ENCODE data around the gene PRKD2.

PRKD2 gene

DNA sequence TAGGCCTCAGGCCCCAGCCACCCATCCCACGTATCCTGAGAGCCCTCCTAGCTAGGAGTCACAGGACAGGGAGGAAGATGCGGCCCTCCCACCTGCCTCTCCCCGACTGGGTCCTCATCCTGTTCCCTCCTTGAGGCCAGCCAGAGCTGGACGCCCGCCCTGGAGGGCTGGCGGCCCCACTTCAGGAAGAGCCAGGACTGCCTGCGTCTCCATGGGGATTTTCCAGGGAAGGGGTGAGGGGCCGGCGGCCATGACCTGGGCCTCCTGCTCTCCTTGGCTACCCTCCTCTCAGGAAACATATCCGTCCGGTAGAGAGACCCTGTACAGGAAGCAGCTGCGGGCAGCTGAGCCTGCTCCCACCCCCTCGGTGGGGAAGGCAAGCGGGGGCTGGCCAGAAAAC lies 11.3 kb upstream of the PRKD2 start:
- no peak for DNase-seq
- intact Hi-C loops (cut with DNase I): loop anchor here (5.0 kb wide), 1 partner anchor 116 kb away; no protein-coding TSS in a partner anchor

DNA sequence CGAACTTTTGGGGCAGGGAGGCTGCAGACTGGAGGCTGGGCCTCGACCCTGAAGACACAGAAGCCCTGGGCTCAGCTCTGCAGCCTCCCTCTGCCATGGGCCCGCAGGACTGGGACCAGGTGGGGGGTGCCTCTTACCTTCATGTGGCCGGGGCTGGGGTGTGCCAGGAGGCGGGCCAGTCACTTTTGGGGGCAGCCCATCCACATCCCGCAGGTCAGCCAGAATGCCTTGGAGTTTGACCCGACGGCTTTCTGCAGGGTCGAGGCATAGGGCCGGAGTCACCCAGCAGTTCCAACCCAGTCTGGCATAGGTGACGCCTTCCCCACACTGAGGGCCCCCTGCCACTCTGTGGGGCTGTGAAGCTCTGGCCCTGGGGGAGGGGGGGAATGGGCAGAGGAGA lies 10.8 kb upstream of the PRKD2 start:
- intact Hi-C loops (cut with DNase I): loop anchor here (5.0 kb wide), 1 partner anchor 115 kb away; no protein-coding TSS in a partner anchor
- peak in 1 of 42 donors; percentile 3 for DNase-seq

DNA sequence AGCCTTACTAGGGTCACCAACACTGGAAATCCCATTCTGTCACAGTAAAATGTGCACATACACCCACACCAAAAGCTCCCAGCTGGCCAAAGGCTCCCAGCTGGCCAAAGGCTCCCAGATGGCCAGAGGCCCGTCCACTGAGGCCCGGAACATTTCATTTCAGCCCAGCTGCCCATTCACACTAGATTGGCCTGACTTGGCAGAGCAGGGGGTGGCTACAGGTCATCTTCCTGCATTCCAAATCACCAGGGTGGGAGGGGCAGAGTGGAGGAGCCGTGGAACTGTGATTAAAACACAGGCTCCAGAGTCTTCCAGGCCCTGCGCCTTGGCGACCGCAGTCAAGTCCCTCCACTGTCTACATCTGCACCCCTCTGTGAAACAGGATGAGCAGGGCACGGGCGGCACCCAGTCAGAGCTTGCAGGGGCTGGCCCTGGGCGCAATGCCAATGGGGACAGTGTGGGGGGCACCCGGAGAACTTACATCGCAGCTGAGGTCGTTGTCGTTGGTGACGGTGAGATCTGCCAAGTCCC lies 10.1 kb upstream of the PRKD2 start:
- DNase-seq: peak in 7 of 42 donors; percentile 3 to 63 (median 48)
- intact Hi-C loops (cut with DNase I): loop anchor here (5.0 kb wide), 1 partner anchor 115 kb away; no protein-coding TSS in a partner anchor

DNA sequence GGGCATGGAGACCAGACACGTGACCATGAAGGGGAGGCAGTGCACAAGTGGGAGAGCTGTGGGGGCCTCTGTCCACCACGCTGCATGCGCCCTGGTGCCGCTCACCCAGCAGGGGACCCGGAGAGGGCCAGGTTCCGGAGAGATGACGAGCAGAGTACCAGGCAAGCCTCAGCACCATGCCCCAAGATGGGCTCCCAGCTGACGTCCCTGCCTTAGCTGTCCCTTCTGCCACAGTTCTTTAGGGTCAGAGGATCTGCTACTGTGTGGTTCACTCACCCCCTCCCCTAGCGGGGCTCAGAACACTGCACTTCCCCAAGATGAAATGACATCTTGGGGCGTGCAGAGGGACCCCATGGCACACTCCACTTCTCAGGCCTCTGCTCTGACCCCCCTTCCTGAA lies 9.6 kb upstream of the PRKD2 start:
- no peak for DNase-seq
- intact Hi-C loops (cut with DNase I): loop anchor here (5.0 kb wide), 1 partner anchor 114 kb away; no protein-coding TSS in a partner anchor

DNA sequence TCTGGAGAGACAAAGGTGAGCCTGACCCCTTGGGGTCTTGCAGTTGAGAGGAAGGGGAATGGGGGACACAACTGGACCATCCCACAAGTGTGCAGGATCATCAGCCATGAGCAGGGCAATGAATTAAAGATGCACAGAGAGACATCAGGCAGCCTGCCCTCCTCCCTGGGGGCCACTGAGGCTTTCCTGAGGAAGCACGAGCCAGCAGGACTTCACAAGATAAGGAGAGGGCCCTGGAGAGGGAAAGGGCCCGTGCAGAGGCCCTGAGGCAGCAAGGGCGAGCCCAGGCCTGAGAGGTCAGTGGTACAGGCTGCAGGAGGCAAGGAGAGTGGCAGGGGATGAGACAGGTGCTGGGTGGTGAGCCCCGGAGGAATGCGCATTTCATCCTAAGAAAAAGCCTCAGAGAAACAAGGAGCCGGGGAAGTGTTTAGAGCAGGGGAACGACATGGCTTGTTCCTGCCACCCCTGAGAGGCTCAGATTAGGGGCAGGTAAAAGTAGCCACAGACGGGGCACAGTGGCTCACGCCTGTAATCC lies 9.0 kb upstream of the PRKD2 start:
- intact Hi-C loops (cut with DNase I): loop anchor here (5.0 kb wide), 1 partner anchor 114 kb away; no protein-coding TSS in a partner anchor
- no peak for DNase-seq

DNA sequence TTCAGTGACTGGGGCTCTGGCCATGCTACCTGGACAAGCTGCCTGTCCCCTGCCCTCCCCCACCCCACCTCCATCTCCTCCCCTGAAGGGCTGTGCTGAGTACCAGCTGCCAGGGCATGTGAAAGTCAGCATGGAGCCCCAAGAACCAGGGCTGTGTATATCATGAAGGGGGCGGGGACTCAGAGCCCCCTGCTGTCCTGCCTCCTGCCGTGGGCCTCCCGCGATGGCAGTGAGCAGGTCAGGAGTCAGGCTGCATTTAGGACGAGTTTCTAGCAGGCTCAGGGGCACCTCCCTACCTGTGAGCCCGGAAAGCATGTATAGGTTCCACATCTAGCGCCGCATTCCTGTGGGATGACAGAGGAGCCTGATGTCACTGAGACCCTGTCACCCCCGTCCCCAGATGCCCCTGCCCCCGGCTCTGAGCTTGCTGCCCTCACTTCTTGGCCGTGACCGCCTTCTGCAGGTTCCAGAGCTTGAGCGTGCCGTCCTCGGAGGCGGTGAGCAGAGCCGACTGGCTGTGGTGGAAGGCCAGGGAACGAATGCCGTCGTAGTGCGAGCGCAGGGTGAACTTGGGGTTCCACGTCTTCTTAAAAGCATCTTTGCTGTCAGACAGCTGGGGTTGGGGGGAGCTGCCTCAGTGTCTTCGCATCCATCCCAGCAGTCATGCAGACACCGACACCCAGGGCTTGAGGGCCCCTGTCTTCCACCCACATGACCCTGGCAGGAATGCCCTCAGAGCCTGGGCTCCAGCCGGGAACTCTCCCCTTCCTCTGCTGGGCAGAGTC lies 8.3 kb upstream of the PRKD2 start:
- intact Hi-C loops (cut with DNase I): loop anchor here (5.0 kb wide), 1 partner anchor 113 kb away; no protein-coding TSS in a partner anchor
- no peak for DNase-seq

DNA sequence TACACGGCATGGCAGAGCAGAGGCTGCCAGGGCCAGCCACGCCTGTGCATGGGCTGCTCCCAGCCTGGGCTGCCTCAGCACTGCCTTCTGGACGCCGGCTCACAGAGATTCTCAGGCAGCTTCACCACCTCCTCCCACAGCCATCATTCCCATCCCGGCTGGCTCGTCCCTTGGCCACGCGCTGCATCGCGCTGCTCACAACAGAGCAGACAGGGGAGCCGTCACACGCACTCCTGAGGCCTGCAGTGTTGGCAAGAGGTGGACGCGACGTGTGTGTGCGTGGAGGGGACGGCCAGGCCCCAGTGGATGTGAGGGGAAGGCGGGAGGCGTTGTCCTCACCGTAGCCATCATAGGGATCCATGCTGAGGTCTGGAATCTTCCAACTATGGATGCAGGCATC lies 7.6 kb upstream of the PRKD2 start:
- intact Hi-C loops (cut with DNase I): no loop called here
- DNase-seq: peak in 1 of 42 donors; percentile 2

DNA sequence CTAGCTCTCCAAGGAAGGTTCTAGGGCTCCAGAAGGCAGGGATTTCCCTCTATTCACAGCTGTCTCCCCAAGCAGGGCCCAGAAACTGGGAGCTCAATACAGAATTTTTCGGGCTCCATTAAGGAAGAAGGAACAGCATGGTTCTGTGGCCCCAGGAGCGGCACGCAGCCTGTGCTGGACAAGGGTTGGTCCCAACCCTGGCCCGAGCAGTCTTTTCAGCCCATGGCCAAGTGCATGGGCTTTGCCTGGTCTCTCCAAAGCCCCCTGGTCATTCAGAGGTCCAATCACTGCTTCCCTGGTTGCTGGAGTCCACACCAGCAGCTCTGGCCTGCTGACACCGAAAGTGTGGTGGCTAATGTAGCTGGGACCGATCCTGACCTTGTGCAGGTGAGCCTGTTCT lies 6.6 kb upstream of the PRKD2 start:
- intact Hi-C loops (cut with DNase I): no loop called here
- DNase-seq: peak in 1 of 42 donors; percentile 1

DNA sequence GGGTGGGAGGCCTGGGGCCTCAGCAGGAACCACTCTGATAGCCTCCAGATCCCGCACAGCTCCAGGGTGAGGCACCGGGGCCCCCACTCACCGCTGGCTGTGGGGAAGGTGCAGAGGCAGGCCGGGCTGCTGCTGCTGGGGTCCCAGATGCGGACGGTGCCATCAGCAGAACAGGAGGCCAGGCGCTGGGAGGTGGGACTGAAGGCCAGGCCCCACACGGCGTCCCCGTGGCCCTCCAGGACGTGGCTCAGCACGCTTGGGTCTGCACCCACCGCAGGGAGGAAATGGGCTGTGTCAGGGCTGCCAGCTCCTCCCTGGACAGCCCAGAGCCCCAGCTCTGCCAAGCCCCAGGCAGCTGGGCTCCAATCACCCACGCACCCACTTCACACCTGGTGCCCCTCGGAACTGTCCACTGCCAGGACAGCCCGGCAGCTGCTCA lies 6.1 kb upstream of the PRKD2 start:
- intact Hi-C loops (cut with DNase I): no loop called here
- no peak for DNase-seq

DNA sequence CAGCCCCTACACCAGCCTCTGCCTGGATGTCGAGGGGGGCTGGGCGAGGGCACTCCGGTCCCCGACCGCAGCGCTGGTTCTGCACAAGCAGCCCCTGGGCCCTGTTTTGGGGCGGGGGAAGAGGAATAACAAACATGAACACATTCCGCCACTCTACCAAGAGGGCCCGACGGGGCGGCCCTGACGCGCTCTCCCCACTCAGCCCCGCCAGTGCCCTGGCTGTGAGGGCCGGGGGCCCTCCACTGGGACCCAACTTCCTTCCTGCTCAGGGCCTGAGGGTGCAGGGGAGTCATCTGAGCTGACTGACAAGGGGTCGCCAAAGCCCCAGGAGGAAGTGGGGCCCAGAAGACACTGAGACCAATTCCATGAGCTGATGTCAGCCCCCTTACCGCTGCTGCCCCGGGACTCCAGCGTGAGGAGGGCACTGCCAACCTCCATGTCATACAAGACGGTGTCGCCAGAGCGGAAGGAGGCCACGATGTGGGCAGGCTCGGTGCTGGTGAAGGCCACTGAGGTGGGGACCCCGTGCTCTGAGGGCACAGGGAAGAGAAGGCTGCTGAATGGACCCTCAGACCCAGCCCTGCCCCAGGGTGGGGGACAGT lies 5.6 kb upstream of the PRKD2 start:
- intact Hi-C loops (cut with DNase I): no loop called here
- DNase-seq: no peak

DNA sequence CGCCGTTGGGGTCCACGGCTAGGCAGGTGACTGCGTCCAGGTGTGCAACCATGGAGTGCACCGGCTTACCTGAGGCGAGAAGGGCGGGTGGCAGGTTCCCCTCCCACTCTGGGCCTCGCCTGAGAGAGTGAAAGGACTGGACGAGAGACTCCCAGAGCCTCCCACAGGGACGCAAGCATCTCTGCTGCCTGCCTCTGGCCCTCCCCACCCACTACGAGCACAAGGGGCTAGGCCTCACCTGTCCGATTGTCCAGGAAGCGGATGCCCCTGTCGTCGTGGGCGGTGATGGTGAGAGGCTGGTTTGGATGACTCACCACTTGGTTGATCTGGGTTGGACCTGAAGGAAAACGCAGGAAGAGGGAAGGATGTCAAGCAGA lies 5.1 kb upstream of the PRKD2 start:
- DNase-seq: no peak
- intact Hi-C loops (cut with DNase I): no loop called here

DNA sequence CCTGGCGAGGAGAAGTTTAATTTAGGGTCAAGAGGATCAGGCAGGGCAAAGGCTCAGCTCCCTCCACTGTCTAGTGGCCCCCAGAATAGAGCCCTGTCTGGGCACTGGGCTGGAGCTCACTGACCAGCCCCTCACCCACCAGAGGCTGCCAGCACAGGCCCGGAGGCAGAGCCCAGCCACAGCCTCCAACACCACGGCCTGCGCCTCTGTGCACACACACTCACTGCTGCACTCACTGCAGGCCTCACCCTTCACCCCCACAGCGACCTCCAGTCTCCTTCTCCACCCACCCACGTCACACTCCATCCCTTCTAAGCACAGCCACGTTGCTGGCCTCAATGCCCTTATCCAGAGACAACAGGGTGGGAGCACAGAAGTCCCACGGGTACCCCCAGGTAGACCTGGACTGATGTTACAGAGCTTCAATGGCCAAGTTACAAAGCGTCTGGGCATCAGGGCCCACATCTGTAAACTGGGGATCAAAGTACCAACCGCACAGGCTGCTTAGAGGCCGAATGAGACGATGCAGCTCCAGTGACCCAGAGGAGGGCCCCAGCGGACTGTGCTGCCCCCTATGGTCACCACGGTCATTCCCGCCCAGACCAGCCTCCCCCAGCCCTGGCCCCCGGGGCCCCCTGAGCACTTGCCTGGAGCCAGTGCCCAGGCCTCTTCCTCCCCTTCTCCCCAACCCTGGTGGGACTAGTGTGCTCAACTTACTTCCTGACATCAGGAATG lies 4.5 kb upstream of the PRKD2 start:
- DNase-seq: no peak
- intact Hi-C loops (cut with DNase I): no loop called here

DNA sequence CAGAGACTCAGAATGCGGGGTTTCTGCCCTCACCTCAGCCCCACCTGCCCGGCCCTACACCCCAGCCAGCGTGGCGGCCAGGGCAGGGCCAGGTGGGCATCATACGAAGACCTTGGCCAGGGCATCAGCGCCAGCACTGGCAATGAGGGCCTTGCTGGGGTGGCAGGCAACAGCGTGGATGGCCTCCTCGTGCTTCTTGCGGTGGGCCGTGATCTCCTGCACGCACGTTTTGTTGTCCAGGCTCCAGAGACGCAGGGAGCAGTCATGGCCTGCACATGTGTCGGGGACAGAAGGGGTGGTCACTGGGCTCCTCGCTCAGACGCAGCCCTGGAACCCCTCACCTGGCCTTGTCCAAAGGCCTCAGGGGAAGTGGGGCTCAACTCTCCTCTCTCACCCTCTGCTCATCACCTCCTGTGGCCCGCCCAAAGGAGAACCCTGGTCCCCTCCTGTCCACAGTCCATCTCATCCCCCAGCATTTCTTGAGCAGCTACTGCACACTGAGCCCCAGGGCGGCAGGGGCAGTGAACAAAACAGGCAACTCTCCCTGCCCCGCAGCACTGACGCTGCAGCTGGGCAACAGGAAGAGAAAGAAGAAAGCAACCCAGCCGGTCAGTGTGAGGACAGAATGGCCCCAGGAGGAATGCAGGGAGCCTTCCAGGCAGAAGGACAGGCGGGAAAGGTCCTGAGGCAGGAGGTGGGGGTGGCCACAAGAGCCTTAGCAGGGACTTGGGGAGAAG lies 3.8 kb upstream of the PRKD2 start:
- intact Hi-C loops (cut with DNase I): no loop called here

DNA sequence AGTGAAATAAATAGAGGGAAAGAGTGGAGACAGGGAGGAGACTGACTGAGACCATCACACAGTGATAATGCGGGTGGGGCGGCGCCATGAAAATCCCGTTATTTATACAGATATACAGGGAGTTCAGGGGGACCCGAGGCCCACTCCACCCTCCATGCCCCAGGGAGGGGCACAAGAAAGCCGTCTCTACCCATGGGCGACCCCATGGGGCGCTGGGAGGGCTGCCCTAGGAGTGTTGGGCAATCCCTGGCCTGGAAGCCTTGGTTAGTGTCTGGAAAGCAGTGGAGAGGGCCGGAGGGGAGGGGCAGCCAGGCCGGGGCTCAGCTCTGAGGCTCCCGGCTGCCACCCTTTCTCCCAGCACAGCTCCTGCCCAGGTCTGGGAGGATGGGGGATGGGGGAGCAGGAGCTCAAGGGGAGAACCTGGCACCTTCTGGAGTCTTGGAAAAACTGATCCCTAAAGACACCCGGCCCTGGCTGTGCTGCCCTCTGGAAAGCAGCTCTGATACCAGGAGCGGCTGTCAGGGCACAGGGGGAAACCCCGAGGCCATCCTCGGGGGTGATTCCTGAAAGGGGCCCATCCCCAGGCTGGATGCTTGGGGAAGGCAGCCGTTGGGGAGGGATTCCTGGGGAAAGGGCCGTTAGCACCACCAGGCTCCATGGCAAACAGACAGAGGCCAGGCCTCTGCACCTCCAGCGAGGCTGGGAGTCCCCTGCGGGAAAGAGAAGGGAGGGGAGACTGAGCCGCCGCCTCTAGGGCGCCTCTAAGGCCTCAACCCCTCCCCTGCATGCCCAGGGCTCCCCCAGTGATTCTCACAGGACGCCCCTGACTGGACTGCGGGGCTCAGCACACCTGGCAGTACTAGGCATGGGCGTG lies 3.0 kb upstream of the PRKD2 start:
- intact Hi-C loops (cut with DNase I): no loop called here
- peak in 1 of 42 donors; percentile 27 for DNase-seq

More for the DNA sequence above, 3.8 kb upstream of the PRKD2 start:
- DNase-seq: no peak

DNA sequence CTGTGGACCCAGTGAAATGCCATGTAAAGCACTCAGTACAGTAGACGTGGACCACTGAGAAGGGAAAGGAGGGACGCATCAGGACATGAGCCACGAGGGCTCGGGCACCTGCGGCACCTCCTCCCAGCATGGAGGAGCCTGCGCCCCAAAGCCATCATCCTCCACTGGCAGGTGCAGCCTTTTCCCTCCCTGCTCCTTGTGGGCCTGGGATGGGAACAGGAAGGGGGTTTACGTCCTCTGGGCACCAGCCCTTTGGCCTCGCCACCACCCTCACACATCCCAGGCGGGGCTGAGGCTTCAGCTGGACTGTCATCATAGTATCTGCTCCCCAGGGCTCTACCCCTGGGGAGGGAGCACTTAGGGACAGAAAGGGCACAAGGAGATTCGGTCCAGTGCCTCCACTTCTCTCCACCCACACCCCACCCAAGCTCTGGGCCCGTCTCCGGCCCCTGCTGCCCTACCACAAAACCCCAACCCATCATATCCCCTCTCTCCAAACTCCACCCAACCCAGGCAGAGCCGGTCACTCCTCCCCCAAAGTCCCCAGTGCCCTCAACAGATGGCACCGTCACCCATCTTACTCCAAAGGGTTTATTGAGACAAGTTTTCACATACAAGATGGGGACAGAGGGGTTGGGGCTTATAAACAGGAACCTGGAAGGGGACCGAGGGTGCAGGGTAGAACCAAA lies 2.2 kb upstream of the PRKD2 start:
- intact Hi-C loops (cut with DNase I): no loop called here
- DNase-seq: peak in 1 of 42 donors; percentile 28

DNA sequence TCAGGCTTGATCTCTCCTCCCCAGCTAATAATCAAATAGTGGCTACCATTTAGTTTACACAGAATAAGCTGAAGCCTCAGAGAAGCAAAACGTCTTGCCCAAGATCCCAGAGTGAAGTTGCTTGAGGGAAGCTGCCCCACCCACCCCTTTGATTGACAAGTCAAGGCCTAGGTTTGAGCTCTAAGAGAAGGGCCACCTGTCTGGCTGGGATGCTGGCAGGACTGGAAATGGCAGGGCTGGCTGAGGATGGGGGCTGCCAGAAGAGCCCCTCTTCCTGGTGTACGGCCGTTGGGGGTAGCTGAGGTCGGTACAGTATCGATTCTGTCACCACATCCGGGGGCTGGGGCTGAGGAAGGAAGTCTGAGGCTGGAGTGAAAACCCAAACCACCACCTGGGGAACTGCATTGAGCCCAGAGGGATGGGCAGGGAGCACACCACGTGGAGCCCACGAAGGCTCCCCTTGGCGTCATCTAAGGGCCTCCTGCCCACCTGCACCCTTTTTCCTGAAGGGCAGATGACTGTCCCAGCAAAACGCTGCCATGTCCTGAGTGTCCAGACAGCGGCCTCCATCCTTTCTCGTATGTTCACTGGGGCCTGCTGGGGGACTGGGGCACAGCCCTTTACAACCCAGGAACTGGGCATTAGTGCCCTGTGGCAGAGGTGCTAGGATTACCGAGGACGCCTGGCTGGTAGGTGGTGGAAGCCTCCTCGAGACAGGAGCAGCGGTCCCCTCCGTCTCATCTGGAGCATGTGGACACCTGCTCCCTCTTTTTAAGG lies 1.4 kb upstream of the PRKD2 start:
- DNase-seq: peak in 1 of 42 donors; percentile 27
- intact Hi-C loops (cut with DNase I): no loop called here
